Camera-type eye (tissue), 1 donor: ENCODE measurements around the gene TDO2. TPM values are rescaled to one million over a fixed set of nuclear protein-coding genes. Genes with fewer than 3 reads are reported as not detected.

Experiments used
- total RNA-seq: library from RNA; depleted of rRNA; stranded (reverse); fragments of >200 nt; gene quantifications from one replicate; pipeline ENCODE4 v1.2.3, GENCODE V29; 2014

Gene TDO2
- total RNA-seq: 0.82 TPM

DNA sequence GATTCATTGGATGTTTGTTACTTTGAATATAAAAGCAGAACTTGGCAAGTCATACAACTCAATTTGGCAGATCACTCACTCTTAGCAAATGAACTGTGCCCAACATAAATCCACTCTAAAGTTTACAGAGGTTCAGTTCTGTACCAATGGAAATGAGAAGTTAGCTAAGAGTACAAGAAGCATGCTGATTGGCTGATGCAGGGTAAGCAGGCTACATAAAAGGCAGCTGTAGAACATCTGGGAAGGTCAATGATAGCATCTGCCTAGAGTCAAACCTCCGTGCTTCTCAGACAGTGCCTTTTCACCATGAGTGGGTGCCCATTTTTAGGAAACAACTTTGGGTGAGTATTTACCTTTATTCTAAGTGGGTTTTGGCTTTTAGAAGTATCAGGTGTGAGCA lies at the start of gene TDO2:
TDO2 (plus strand) TSS at position 244 of the 400 bp plus-strand sequence; CDS start at position 307, 63 bp downstream.

GRCh38 chr4:155866177-155866576 lies 37.3 kb upstream of the TDO2 start, which contains the start of gene ASIC5:
ASIC5 (minus strand) TSS chr4:155866277; CDS start chr4:155866226, 51 bp downstream.

DNA sequence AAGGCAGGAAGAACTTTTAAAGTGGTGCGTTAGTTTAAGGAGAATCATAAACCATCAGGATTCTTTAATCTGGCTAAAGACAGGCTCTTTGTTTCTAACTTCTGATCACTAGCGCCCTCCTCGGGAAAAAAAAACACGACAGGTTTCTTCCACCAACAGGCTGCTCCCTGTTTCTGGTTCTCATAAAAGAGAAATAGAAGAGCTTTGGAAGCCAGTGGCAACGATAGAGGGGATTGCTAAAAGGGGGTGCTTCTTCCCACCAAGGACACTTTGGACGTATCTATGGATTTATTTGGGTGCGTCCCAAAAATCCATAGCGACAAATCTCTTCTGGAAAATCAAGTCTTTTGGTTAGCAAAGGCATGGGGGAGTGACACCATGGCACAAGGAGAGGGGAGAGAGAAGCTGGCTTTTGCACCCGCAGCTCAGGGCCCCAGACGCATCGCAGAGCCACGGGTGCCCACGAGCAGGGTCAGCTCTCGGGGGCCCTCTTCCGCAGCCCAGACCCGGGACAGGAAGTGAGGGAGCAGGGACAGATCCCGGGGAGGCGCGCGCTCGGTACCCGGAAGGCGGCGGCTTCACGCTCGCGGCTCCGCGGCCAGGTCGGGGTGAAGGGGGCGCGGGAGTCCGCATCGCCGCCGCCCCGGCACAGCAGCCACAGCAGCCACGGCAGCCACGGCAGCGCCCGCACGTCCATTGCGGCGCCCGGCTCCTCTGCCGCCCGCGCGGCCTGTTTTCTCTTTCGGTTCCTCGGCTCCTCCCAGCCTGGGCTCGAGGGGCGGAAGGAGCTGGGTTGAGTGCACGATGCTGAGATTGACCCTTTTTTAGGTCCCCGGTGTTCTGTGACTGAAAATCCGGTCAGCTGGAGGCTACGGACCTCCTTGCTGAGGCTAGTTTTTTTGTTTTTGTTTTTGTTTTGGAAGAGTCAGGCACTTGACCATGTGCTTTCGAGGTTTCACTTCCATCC lies 49.9 kb downstream of the TDO2 start, which contains the start of gene CTSO:
CTSO (minus strand) TSS at position 716 of the 967 bp plus-strand sequence; CDS start at position 697, 19 bp downstream.

Other genes starting within 250 kb of the TDO2 start
- 76.6 TPM for gene GUCY1A1, start 236.8 kb upstream of the TDO2 start, total RNA-seq
- gene GUCY1B1, start 144.7 kb upstream of the TDO2 start, total RNA-seq: 33.1 TPM
- gene ASIC5, start 37.4 kb upstream of the TDO2 start, total RNA-seq: not detected
- 30.5 TPM for gene CTSO, start 50.2 kb downstream of the TDO2 start, total RNA-seq